CD4-positive, alpha-beta T cell (primary cell): ENCODE results near the gene HIVEP1. TPM values are rescaled to one million over a fixed set of nuclear protein-coding genes. Genes with fewer than 3 reads are reported as not detected.

Source experiments
- ATAC-seq: fragments of 200-7000 bp; cut with Tn5 transposase; one replicate; pipeline ENCODE4 v1.10.0; 2022; ENCODE audit warnings: mild to moderate bottlenecking; ENCODE audit not compliant: poor library complexity
- CTCF ChIA-PET: fragments of 350-600 bp; sonication (Branson Sonifier 250); formaldehyde crosslinking; loops from one replicate; lab custom pipeline; 2021; ENCODE audit warnings: antibody characterized with exemption, inconsistent platforms; lab: Charles Lee
- POLR2A ChIA-PET: fragments of 350-600 bp; sonication (Branson Sonifier 250); formaldehyde crosslinking; loops from one replicate; lab custom pipeline; 2021; ENCODE audit warnings: antibody characterized with exemption, inconsistent platforms; lab: Charles Lee
- DNase-seq, 14 experiments: peaks; one replicate each; pipeline ENCODE4 v3.0.0-alpha.2; 2013 to 2020; ENCODE audit warnings: mixed read lengths in 2 of 14
- H3K27ac ChIP-seq, 2 donors: one replicate each; pipeline versions ENCODE4 v1.5.1 to v1.7.0; 2013; ENCODE audit warnings: low read length in 2 of 2, low read depth in 1 of 2, mild to moderate bottlenecking in 1 of 2
- H3K27me3 ChIP-seq, 2 experiments: 1 replicate in 1 of 2; 2 replicates in 1 of 2; pipeline versions ENCODE4 v1.6.1 to v1.7.0; 2013; ENCODE audit warnings: low read length in 2 of 2, control low read depth in 1 of 2, mild to moderate bottlenecking in 1 of 2, moderate library complexity in 1 of 2; ENCODE audit not compliant: insufficient read depth in 2 of 2, control insufficient read depth in 1 of 2
- H3K36me3 ChIP-seq: one replicate; pipeline ENCODE4 v1.6.1; 2013; ENCODE audit warnings: low read length, control low read depth; ENCODE audit not compliant: insufficient read depth
- H3K4me1 ChIP-seq: one replicate; pipeline ENCODE4 v1.6.1; 2013; ENCODE audit warnings: low read length, control low read depth; ENCODE audit not compliant: insufficient read depth
- H3K4me3 ChIP-seq: one replicate; pipeline ENCODE4 v1.5.1; 2013; ENCODE audit warnings: mild to moderate bottlenecking, low read length, moderate library complexity
- H3K9me3 ChIP-seq, 2 experiments: 1 replicate in 1 of 2; 2 replicates in 1 of 2; pipeline versions ENCODE4 v1.6.1 to v1.7.0; 2013; ENCODE audit warnings: low read length in 2 of 2, mild to moderate bottlenecking in 2 of 2, control low read depth in 1 of 2, moderate library complexity in 1 of 2; ENCODE audit not compliant: control insufficient read depth in 1 of 2, insufficient read depth in 1 of 2
- H3K27ac Mint-ChIP-seq: one replicate; pipeline ENCODE4 v1.8.0; 2020; ENCODE audit warnings: mixed read lengths
- H3K27me3 Mint-ChIP-seq: one replicate; pipeline ENCODE4 v1.8.0; 2021; ENCODE audit warnings: mixed read lengths
- H3K36me3 Mint-ChIP-seq: one replicate; pipeline ENCODE4 v1.8.0; 2021; ENCODE audit warnings: low read depth, mixed read lengths
- H3K4me1 Mint-ChIP-seq: one replicate; pipeline ENCODE4 v1.8.0; 2021; ENCODE audit warnings: low read depth, mixed read lengths
- H3K4me3 Mint-ChIP-seq: one replicate; pipeline ENCODE4 v1.8.0; 2020; ENCODE audit warnings: mild to moderate bottlenecking, mixed read lengths
- H3K9me3 Mint-ChIP-seq: one replicate; pipeline ENCODE4 v1.8.0; 2020; ENCODE audit warnings: mixed read lengths
- intact Hi-C, 2 experiments: fragments of 100-400 bp; cut with DNase I in 1 of 2; cut with micrococcal nuclease in 1 of 2; formaldehyde crosslinking; loops; one replicate each; pipeline versions ENCODE4 v1.15.1 to v1.9.0; 2023 to 2025; cut with DNase I, micrococcal nuclease
- total RNA-seq, 174 experiments: library from RNA in 2 of 174; stranded (reverse) in 2 of 174; gene quantifications; one replicate each; pipeline ENCODE4 v1.2.3 and lab custom pipeline; 2021 to 2026
- TF ChIP-seq, protein P1 (sequence below): fragments of 200-600 bp; IDR thresholded peaks from one replicate; pipeline ENCODE4 v1.8.0; 2022; ENCODE audit warnings: antibody characterized with exemption, mild to moderate bottlenecking

HIVEP1 gene
- total RNA-seq, 2 experiments from 2014 or later = 76.3 to 78.8 TPM

GRCh38 chr6:12068899-12069557 lies 56.9 kb downstream of the HIVEP1 start:
- H3K9me3 ChIP-seq = no peaks in the 10 kb centered on the region
- intact Hi-C loops = no loop called here
- no peaks in the 10 kb centered on the region for H3K27me3 ChIP-seq
- H3K9me3 Mint-ChIP-seq = no peaks in the 10 kb centered on the region
- POLR2A ChIA-PET = interaction anchor here (1.1 kb wide), 1 partner anchor 58 kb away, joined by 4 read pairs; no protein-coding TSS in a partner anchor
- no peak overlapping the region for H3K27ac ChIP-seq
- no peak overlapping the region for H3K4me3 ChIP-seq
- DNase-seq = no peak
- no peak for ATAC-seq
- TF ChIP-seq, protein P1, sequence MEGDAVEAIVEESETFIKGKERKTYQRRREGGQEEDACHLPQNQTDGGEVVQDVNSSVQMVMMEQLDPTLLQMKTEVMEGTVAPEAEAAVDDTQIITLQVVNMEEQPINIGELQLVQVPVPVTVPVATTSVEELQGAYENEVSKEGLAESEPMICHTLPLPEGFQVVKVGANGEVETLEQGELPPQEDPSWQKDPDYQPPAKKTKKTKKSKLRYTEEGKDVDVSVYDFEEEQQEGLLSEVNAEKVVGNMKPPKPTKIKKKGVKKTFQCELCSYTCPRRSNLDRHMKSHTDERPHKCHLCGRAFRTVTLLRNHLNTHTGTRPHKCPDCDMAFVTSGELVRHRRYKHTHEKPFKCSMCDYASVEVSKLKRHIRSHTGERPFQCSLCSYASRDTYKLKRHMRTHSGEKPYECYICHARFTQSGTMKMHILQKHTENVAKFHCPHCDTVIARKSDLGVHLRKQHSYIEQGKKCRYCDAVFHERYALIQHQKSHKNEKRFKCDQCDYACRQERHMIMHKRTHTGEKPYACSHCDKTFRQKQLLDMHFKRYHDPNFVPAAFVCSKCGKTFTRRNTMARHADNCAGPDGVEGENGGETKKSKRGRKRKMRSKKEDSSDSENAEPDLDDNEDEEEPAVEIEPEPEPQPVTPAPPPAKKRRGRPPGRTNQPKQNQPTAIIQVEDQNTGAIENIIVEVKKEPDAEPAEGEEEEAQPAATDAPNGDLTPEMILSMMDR = no peak
- H3K36me3 Mint-ChIP-seq = no peaks in the 10 kb centered on the region
- H3K36me3 ChIP-seq = no peaks in the 10 kb centered on the region
- H3K4me3 Mint-ChIP-seq = no peak overlapping the region
- H3K27me3 Mint-ChIP-seq = no peaks in the 10 kb centered on the region
- CTCF ChIA-PET = no interaction called here
- H3K4me1 Mint-ChIP-seq = peaks cover 65% of the 10 kb centered on the region
- H3K4me1 ChIP-seq = peaks cover 10% of the 10 kb centered on the region
- H3K27ac Mint-ChIP-seq = no peak overlapping the region

DNA sequence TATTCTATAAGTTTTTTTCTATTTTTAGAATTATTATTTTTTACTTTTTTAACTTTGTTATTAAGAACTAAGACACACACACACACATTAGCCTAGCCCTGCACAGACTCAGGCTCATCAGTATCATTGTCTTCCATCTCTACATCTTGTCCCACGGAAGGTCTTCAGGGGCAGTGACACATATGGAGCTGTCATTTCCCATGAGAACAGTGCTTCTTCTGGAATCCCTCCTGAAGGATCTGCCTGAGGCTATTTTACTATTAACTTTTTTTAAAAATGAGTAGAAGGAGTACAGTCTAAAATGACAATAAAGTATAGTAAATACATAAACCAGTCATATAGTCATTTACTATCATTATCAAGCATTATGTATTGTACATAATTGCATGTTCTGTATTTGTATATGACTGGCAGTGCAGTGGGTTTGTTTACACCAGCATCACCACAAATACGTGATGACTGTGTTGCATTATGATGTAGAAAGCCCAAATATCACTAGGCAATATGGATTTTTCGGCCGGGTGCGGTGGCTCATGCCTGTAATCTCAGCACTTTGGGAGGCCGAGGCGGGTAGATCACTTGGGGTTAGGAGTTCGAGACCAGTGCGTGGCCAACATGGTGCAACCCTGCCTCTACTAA lies 57.9 kb downstream of the HIVEP1 start:
- Histone ChIP-seq H3K9me3 (no peaks in the 10 kb centered on the region), H3K4me3 (no peak overlapping the region), H3K27me3 (no peaks in the 10 kb centered on the region), H3K4me1 (peaks cover 10% of the 10 kb centered on the region), H3K27ac (no peak overlapping the region), H3K36me3 (no peaks in the 10 kb centered on the region)
- no peak for DNase-seq
- CTCF ChIA-PET = no interaction called here
- intact Hi-C loops = loop anchor here in 1 of 2 experiments (10.0 kb wide), 1 partner anchor 345 kb away; no protein-coding TSS in a partner anchor
- POLR2A ChIA-PET = interaction anchor here (1.1 kb wide), 1 partner anchor 59 kb away, joined by 4 read pairs; no protein-coding TSS in a partner anchor
- TF ChIP-seq, protein P1 = no peak
- Mint-ChIP-seq H3K36me3 (no peaks in the 10 kb centered on the region), H3K27ac (no peak overlapping the region), H3K27me3 (no peaks in the 10 kb centered on the region), H3K4me3 (no peak overlapping the region), H3K4me1 (peaks cover 62% of the 10 kb centered on the region), H3K9me3 (no peaks in the 10 kb centered on the region)
- no peak for ATAC-seq

DNA sequence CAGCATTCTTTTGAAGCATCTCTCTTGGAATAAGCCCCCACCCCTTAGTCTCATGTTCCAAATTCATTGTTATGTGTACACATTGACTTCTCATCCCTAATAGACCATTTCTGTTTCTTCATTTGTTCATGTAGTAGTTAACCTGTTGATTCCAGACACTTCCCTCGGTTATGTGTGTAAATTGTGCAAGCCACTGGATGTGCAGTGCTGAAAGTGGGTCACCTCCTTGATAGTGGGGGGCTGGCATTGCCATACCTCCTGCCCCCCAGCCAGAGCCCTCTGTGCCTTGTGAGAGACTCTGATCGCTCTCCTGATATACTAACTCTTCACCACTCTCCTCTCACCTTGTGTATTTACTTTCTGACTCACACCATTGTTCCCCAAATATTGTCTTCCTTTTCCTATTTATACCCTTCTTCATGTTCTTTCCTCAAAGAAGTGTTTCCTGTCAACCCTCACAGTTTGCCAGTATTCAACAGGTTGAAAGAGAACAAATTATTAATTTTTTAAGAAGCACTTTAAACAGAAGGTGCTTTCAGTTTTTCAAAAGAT lies 59.0 kb downstream of the HIVEP1 start:
- ChIA-PET POLR2A (no interaction called here), CTCF (no interaction called here)
- Mint-ChIP-seq H3K9me3 (no peaks in the 10 kb centered on the region), H3K36me3 (no peaks in the 10 kb centered on the region), H3K4me1 (peaks cover 55% of the 10 kb centered on the region), H3K27ac (peak overlapping the region; percentile 19), H3K27me3 (no peaks in the 10 kb centered on the region), H3K4me3 (no peak overlapping the region)
- TF ChIP-seq, protein P1 = no peak
- H3K4me3 ChIP-seq = no peak overlapping the region
- no peaks in the 10 kb centered on the region for H3K27me3 ChIP-seq
- H3K27ac ChIP-seq = no peak overlapping the region
- intact Hi-C loops = loop anchor here in 1 of 2 experiments (10.0 kb wide), 1 partner anchor 346 kb away; no protein-coding TSS in a partner anchor
- DNase-seq = no peak
- H3K4me1 ChIP-seq = peaks cover 5% of the 10 kb centered on the region
- no peaks in the 10 kb centered on the region for H3K9me3 ChIP-seq
- H3K36me3 ChIP-seq = no peaks in the 10 kb centered on the region
- no peak for ATAC-seq
